H1 (cell line): Measurements from ENCODE around the gene GALNT9. TPM values are rescaled to one million over a fixed set of nuclear protein-coding genes. Genes with fewer than 3 reads are reported as not detected.
A peak's percentile ranks its signal among the peaks of the same experiment; 100 is the strongest.

ENCODE experiments used
- CHD2 ChIP-seq: IDR thresholded peaks from 2 replicates; pipeline ENCODE4 v1.6.1; 2012; ENCODE audit warnings: low read length, improper control_type of control experiment
- E2F6 ChIP-seq: IDR thresholded peaks from 2 replicates; pipeline ENCODE4 v1.6.1; 2012; ENCODE audit warnings: inconsistent platforms
- GABPA ChIP-seq: IDR thresholded peaks from 2 replicates; pipeline ENCODE4 v1.6.1; 2011; ENCODE audit warnings: mild to moderate bottlenecking, low read length, moderate library complexity, borderline replicate concordance; ENCODE audit not compliant: insufficient read depth
- JUN ChIP-seq: IDR thresholded peaks from 2 replicates; pipeline ENCODE4 v1.6.1; 2011; ENCODE audit warnings: low read depth, mild to moderate bottlenecking, improper control_type of control experiment, low read length
- SP4 ChIP-seq: IDR thresholded peaks from 2 replicates; pipeline ENCODE4 v1.6.1; 2012; ENCODE audit warnings: low read length, inconsistent platforms
- SRF ChIP-seq: IDR thresholded peaks from 2 replicates; pipeline ENCODE4 v1.6.1; 2011; ENCODE audit warnings: mild to moderate bottlenecking, low read depth, low read length, moderate library complexity
- polyA plus RNA-seq, 7 experiments: library from polyadenylated mRNA; depleted of rRNA in 3 of 7; stranded (reverse) in 5 of 7; unstranded in 2 of 7; fragments of >200 nt in 5 of 7; fragments of 200-250 nt in 2 of 7; gene quantifications; 1 replicate in 5 of 7; 2 replicates in 1 of 7; 4 replicates in 1 of 7; pipeline versions ENCODE4 v1.2.1 to v1.2.3, GENCODE V29; 2011 to 2013; ENCODE audit warnings: missing spikeins in 2 of 7, mixed read lengths in 2 of 7
- total RNA-seq: library from RNA; stranded (reverse); fragmentation: NEBNext Ultra II Directional; extraction: Animal tissue kit (Norgen Biotek cat#: 25700); gene quantifications from 2 replicates; pipeline ENCODE4 v1.2.1, GENCODE V29; 2021

The GALNT9 gene
- total and polyA plus RNA-seq, 2 of the 8 experiments (the other 6 are each of a cell fraction or from before 2014, with no cell fraction given): 2.0 to 3.6 TPM

GRCh38 chr12:132352896-132353800 lies 23.8 kb upstream of the GALNT9 start (continued):
- TF ChIP-seq GABPA (peak; percentile 63; the same call in 1 of the 2 replicates), SRF (no peak), E2F6 (peak; percentile 28; the same call in 1 of the 2 replicates), SP4 (no peak), JUN (no peak), CHD2 (no peak)
